ENCODE measurements around the gene PANK4.
"Not testable (repeated sequence)": the region's sequence is repeated elsewhere in the genome, so short reads cannot be mapped to it uniquely, and the experiment has no call there.

PANK4 gene

DNA sequence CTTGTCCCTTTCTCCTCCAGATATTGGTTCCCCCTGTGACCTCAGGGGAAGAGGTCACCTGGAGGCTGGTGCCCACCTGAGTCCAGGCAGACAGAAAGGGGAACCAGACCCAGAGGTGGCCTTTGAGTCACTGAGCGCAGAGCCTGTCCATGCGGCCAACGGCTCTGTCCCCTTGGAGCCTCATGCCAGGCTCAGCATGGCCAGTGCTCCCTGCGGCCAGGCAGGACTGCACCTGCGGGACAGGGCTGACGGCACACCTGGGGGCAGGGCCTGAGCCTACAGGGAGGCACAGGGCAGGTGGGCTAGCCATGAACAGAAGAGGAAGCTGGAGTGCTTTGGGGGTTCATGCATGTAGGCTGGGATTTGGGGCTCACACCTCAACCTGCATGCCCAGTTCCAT is 32.5 kb upstream of the PANK4 start:
- DNase-seq (ENCODE audit: low spot score): no peak

- DNase-seq (ENCODE audit: low spot score): no peak
Observed at GRCh38 chr1:2558420-2558819, 32.0 kb upstream of the PANK4 start.

DNA sequence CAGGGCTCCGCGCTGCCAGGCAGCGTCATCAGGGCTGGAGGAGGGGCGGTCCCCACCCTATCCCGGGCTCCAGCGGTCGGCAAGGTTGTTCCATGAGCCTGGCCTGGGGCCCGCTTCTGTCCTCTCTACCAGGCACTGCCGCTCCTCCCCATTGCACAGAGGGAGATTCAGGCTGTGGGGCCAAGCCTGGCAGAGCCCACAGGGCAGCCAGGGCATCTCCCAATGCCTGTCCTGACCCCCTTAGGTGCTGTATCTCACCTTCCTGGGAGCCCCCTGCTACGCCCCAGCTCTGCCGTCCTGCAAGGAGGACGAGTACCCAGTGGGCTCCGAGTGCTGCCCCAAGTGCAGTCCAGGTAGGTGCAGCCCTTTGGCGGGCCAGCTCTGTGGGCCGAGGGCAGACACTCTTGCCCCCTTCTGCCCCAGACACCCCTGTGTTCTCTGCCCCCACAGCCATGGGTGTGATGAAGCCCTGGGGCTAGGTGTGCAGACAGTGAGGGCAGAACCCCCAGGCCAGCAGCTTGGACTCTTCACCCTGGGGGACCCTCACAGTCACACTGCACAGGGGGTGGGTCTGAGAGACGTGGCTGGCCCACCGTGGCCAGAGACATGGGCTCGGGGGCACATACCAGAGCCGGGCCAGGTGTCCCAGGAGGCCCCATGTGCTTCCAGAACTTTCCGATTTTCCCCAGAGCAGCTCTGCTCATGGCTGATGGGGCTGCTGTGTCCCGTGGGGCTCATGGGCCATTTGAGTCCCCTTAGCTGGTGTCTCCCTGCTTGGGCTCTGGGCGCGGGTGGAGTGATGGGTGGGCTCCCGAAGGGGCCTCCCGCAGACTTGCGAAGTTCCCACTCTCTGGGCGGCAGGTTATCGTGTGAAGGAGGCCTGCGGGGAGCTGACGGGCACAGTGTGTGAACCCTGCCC is 31.3 kb upstream of the PANK4 start:
- DNase-seq (ENCODE audit: low spot score): no peak

GRCh38 chr1:2556678-2557481 is 30.5 kb upstream of the PANK4 start:
- DNase-seq (ENCODE audit: low spot score): peak; percentile 36

DNA sequence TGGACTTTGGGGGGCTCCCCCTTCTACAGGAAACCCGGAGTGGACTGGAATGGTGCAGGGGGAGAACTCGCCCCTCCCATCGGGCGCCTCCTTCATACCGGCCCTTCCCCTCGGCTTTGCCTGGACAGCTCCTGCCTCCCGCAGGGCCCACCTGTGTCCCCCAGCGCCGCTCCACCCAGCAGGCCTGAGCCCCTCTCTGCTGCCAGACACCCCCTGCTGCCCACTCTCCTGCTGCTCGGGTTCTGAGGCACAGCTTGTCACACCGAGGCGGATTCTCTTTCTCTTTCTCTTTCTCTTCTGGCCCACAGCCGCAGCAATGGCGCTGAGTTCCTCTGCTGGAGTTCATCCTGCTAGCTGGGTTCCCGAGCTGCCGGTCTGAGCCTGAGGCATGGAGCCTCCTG is 29.9 kb upstream of the PANK4 start, which contains the start of gene TNFRSF14:
TSS of gene TNFRSF14 (plus strand) at position 95 of the 401 bp plus-strand sequence. CDS start at position 389, 294 bp downstream.
- peak; percentile 79 for DNase-seq (ENCODE audit: low spot score)

- peak; percentile 66 for DNase-seq (ENCODE audit: low spot score)
Observed at GRCh38 chr1:2555634-2556276, 29.4 kb upstream of the PANK4 start.

GRCh38 chr1:2554621-2555387 is 28.4 kb upstream of the PANK4 start:
- DNase-seq (ENCODE audit: low spot score): peak; percentile 57

- no peak for DNase-seq (ENCODE audit: low spot score)
Observed at GRCh38 chr1:2553871-2554620, 27.6 kb upstream of the PANK4 start.

- DNase-seq (ENCODE audit: low spot score): not testable (repeated sequence)
Observed at GRCh38 chr1:2553076-2553475, 26.7 kb upstream of the PANK4 start.

- DNase-seq (ENCODE audit: low spot score): no peak
Observed at GRCh38 chr1:2552189-2552588, 25.8 kb upstream of the PANK4 start.

DNA sequence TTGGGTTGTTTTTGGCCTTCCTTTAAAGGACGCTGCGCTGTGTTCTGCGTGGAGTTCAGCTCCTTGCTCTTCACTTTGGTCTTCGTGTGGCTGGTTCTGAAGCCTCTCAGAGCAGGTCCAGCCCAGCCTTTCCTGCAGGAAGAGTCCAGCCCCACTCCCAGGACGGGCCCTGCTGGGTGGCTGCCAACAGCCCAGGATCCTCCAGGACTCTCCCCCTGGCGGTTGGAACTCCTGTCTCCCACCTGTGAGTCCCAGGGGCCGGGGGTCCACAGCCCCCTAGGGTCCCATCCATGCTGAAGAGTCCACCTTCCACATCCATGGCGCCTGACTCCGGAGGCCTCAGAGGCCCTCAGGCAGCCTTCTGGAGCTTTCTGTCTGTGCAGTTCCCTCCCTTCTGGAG is 25.1 kb upstream of the PANK4 start:
- DNase-seq (ENCODE audit: low spot score): not testable (repeated sequence)

DNA sequence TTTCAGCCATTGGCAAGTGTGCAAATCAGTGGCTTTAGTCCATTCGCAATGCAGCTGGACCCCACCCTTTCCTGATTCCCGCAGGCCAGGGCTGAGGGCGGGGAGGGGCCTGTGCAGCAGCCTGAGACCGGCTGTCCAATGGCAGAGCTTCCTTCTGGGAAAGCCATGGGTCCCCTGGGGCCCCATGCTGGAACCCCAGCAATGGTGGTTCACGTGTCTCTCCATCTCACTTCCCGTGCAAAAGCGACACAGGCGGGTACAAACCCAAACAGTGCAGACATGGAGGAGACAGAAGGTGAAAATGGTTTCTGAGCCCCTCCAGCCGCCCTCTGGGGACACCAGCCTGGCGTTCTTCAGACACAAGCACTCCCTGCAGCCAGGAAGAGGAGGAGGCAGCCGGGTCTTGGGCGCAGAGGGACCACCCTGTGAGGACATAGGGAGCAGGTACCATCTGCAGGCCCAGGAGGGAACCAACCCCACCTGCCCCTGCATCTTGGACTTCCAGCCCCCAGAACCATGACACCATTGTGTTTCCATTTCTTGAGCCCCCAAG is 24.0 kb upstream of the PANK4 start:
- DNase-seq (ENCODE audit: low spot score): not testable (repeated sequence)

DNA sequence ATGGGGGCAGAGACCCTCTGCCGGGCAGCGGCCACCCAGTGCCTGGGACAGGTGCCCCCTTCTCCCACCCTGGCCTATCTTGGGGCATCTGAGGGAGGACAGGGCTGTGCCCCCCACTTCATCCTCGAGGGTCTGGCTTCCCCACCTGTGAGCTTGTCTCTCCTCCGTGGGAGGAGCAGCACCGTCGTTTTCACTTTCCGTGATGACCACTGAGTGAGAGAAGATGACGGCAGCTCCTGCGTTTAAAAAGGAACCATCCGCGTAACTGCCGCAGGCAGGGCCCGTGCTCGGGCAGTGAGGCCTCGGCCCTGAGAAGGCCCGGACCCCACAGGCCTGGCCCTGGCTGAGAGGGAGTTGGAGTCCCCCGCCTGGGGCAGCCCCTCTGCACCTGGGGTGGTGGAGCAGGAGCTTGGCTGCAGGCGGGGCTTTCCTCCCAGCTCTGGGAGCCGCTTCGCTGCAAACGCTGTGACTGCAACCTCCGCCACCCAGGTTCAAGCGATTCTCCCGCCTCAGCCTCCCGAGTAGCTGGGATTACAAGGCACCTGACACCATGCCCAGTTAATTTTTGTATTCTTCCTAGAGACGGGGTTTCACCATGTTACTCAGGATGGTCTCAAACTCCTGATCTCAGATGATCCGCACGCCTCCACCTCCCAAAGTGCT is 23.1 kb upstream of the PANK4 start:
- not testable (repeated sequence) for DNase-seq (ENCODE audit: low spot score)

GRCh38 chr1:2548068-2548589 is 21.7 kb upstream of the PANK4 start:
- peak; percentile 89 for DNase-seq (ENCODE audit: low spot score)

DNA sequence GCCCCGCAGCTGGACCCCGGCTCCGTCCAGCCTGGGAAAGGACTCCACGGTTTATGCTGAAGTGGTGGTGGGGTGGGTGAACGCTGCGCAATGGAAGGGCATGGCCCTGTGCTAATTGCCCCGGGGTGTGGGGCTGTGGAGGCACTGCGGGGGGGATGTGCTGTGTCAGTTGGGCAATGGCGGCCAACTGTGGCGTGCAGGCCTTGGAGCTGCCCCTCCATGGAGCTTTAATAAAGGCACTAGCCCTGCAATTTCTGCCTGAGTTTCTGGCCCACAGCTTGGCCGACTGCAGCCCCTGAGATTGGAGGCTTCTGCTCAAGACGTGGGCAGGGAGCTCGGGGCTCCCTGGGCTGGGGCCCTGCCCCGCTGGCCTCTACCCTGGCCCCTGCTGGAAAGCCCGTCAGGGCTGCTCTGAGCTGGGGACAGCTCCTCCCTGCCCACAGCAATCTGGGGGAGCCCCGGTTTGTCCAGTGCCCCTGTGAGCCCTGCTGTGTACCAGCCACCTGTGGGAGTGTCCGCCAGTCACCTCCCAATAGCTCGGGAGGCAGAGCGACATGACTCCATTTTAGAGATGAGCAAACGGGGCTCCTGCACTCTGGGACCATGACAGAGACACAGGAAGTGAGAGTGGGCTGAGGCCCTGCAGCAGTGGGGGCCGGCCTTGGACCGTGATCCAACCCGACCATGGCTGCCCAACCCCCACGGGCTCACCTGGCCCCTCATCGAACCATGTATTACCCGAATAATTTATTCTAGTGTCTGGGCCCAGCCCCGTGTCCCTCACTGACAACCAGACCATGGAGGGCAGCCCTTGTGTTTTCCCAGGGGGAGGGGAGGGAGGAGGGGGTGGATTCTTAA is 21.0 kb upstream of the PANK4 start:
- peak; percentile 56 for DNase-seq (ENCODE audit: low spot score)

GRCh38 chr1:2546515-2547209 is 20.3 kb upstream of the PANK4 start:
- peak; percentile 89 for DNase-seq (ENCODE audit: low spot score)

GRCh38 chr1:2545754-2546514 is 19.5 kb upstream of the PANK4 start:
- peak; percentile 92 for DNase-seq (ENCODE audit: low spot score)

All from CD4-positive, alpha-beta T cell treated with Interleukin-2 at 100 ng/mL for 4 hours (primary cell).